AG09309 (cell line): ENCODE results near the gene ACTR5.

Experiments
- DNase-seq: peaks from one replicate; pipeline ENCODE4 v3.0.0-alpha.2; 2010; ENCODE audit warnings: low read depth
- H3K4me3 ChIP-seq: 2 replicates; pipeline ENCODE4 v1.5.1; 2011; ENCODE audit warnings: mild to moderate bottlenecking, low read depth, low read length, moderate library complexity; ENCODE audit not compliant: control insufficient read depth
- CTCF ChIP-seq: IDR thresholded peaks from 2 replicates; pipeline ENCODE4 v1.5.1; 2011; ENCODE audit warnings: mild to moderate bottlenecking, low read depth, low read length, inconsistent platforms; ENCODE audit not compliant: insufficient read depth, control insufficient read depth; ENCODE audit errors: missing control alignments

The ACTR5 gene

GRCh38 chr20:38770970-38771369, 22.7 kb downstream of the ACTR5 start:
- DNase-seq: no peak
- no peak for TF ChIP-seq CTCF
- H3K4me3 ChIP-seq: no peak overlapping the region

DNA sequence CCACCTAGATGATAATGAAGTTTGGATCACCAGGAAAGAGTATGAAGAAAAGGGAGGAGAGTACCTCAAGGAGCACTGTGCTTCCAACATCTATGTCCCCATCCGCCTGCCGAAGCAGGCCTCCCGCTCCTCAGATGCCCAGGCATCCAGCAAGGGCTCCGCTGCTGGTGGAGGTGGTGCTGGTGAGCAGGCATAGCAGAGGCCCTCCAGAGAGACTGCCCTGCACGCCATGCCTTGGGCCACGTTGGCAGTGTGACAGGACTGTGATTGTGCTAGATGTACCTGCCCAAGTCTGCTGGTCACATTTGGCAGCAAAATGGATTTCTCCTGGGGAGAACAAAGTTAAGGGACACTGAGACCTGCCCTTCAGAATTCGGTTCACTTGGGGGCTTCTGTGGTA, 23.4 kb downstream of the ACTR5 start:
- H3K4me3 ChIP-seq: no peak overlapping the region
- no peak for TF ChIP-seq CTCF

DNA sequence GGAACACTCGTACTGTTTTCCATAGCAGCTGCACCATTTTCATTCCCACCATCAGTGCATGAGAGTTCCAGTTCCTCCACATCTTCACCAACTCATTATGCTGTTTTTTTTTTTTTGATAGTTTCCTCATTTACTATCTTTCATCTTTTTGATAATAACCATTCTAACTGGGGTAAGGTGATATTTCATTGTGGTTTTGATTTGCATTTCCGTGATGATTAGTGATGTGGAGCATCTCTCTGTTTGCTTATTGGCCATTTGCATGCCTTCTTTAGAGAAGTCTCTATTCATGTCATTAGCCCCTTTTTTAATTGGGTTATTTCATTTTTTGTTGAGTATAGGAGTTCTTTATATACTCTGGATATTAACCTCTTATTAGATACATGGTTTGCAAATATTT, 25.9 kb downstream of the ACTR5 start:
- no peak for DNase-seq
- H3K4me3 ChIP-seq: no peak overlapping the region
- TF ChIP-seq CTCF: no peak

More for the DNA sequence above, 23.4 kb downstream of the ACTR5 start:
- DNase-seq: no peak

DNA sequence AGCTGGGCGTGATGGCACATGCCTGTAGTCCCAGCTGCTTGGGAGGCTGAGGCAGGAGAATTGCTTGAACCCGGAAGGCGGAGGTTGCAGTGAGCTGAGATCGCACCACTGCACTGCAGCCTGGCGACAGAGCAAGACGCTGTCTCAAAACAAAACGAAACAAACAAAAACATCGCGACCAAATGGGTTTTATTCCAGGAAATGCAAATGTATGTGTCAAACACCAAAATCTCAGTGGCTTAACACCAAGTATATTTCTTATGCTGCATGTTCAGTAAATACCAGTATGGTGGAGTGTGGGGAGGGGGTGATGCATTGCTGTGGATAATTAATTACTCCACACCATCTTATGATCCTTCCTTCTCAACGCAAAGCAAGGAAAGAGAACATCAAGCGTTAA, 28.1 kb downstream of the ACTR5 start:
- no peak for TF ChIP-seq CTCF
- H3K4me3 ChIP-seq: no peak overlapping the region
- no peak for DNase-seq

- no peak for DNase-seq
- no peak overlapping the region for H3K4me3 ChIP-seq
- no peak for TF ChIP-seq CTCF
These were observed 31.2 kb downstream of the ACTR5 start for GRCh38 chr20:38779247-38780097.

GRCh38 chr20:38782275-38782674, 34.0 kb downstream of the ACTR5 start:
- no peak for TF ChIP-seq CTCF
- H3K4me3 ChIP-seq: no peak overlapping the region
- DNase-seq: no peak
